ENCODE measurements around the gene IL17B.

Gene IL17B

GRCh38 chr5:149345147-149345891, 33.8 kb downstream of the IL17B start, which contains the start of gene GRPEL2:
TSS of gene GRPEL2 (plus strand) at chr5:149345499. CDS start at chr5:149345540, 41 bp downstream.
- TF ChIP-seq CTCF (conservative IDR thresholded peaks at IDR 0.05; ENCODE audit: low read depth, low read length), result no peak
- peaks cover 33% of the 10 kb centered on the region for H3K79me2 ChIP-seq (ENCODE audit: insufficient read depth, low read depth)
- no peak within 1 kb of the TSS for H3K4me3 ChIP-seq (IDR thresholded peaks at IDR 0.05; ENCODE audit: insufficient read depth, low read depth, low read length)
- peak within 1 kb of the TSS; percentile 89 for H2AFZ ChIP-seq (ENCODE audit: low read depth)
- H3K9ac ChIP-seq, result peak within 1 kb of the TSS; percentile 72
- peaks cover 25% of the 10 kb centered on the region for H3K4me1 ChIP-seq (ENCODE audit: low read depth, poor library complexity, severe bottlenecking)
- peak within 1 kb of the TSS; percentile 44 for H3K27ac ChIP-seq
- no peaks in the 10 kb centered on the region for H3K36me3 ChIP-seq (ENCODE audit: insufficient read depth)
- peak within 1 kb of the TSS; percentile 67 for H3K4me2 ChIP-seq
- H3K27me3 ChIP-seq (ENCODE audit: insufficient read depth, low read depth), result no peaks in the 10 kb centered on the region
- H4K20me1 ChIP-seq (ENCODE audit: insufficient read depth), result no peaks in the 10 kb centered on the region

DNA sequence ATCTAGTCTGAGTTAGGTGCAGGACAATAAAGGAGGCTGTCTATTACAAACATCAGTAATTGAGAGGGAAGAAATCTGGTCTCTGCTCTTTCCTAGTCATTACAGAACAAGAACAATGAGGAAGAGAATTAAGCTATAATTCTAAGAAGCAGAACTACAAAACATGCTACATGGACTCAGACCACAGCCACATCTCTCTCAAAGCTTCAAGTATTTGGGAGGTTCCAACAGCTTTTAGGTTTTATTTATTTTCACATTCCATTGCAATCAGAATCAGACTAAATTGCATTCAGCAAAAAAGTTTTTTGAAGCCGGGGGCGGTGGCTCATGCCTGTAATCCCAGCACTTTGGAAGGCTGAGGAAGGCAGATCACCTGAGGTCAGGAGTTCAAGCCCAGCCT, 34.9 kb downstream of the IL17B start:
- no peak for TF ChIP-seq CTCF (conservative IDR thresholded peaks at IDR 0.05; ENCODE audit: low read depth, low read length)
- no peaks in the 10 kb centered on the region for H3K36me3 ChIP-seq (ENCODE audit: insufficient read depth)
- no peak overlapping the region for H3K9ac ChIP-seq
- H3K79me2 ChIP-seq (ENCODE audit: insufficient read depth, low read depth), result peaks cover 33% of the 10 kb centered on the region
- no peaks in the 10 kb centered on the region for H3K27me3 ChIP-seq (ENCODE audit: insufficient read depth, low read depth)
- H2AFZ ChIP-seq (ENCODE audit: low read depth), result peak overlapping the region; percentile 89; the same call in 1 of the 2 replicates
- no peak overlapping the region for H3K27ac ChIP-seq
- H3K4me1 ChIP-seq (ENCODE audit: low read depth, poor library complexity, severe bottlenecking), result peaks cover 24% of the 10 kb centered on the region
- H4K20me1 ChIP-seq (ENCODE audit: insufficient read depth), result no peaks in the 10 kb centered on the region
- no peak overlapping the region for H3K4me3 ChIP-seq (IDR thresholded peaks at IDR 0.05; ENCODE audit: insufficient read depth, low read depth, low read length)
- H3K4me2 ChIP-seq, result peak overlapping the region; percentile 6; the same call in 1 of the 2 replicates

DNA sequence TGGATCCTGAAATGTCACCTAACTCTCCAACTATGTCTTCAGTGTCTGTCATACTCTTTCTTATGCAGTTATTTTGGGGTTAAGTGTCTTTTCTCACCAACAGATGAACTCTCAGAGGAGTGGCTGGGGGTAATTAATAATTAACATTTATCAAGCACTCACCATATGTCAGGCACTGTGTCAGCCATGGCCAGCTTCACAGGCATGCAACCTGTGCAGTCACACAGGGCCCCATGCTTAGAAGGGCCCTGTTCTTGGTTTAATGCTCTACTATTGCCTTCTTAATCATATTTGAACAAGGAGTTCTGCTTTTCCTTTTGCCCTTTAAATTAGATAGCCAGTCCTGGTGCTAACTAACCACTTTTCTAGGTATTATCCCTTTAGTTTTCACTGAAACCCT, 37.2 kb downstream of the IL17B start:
- H3K9ac ChIP-seq, result no peak overlapping the region
- peaks cover under 1% of the 10 kb centered on the region for H3K4me1 ChIP-seq (ENCODE audit: low read depth, poor library complexity, severe bottlenecking)
- no peaks in the 10 kb centered on the region for H3K36me3 ChIP-seq (ENCODE audit: insufficient read depth)
- H3K27me3 ChIP-seq (ENCODE audit: insufficient read depth, low read depth), result no peaks in the 10 kb centered on the region
- no peak for TF ChIP-seq CTCF (conservative IDR thresholded peaks at IDR 0.05; ENCODE audit: low read depth, low read length)
- no peak overlapping the region for H3K27ac ChIP-seq
- no peaks in the 10 kb centered on the region for H4K20me1 ChIP-seq (ENCODE audit: insufficient read depth)
- no peak overlapping the region for H3K4me3 ChIP-seq (IDR thresholded peaks at IDR 0.05; ENCODE audit: insufficient read depth, low read depth, low read length)
- no peak overlapping the region for H3K4me2 ChIP-seq
- H2AFZ ChIP-seq (ENCODE audit: low read depth), result no peak overlapping the region
- H3K79me2 ChIP-seq (ENCODE audit: insufficient read depth, low read depth), result peaks cover 12% of the 10 kb centered on the region

GRCh38 chr5:149340920-149341319, 38.2 kb downstream of the IL17B start:
- Histone ChIP-seq H3K36me3 (ENCODE audit: insufficient read depth) (no peaks in the 10 kb centered on the region), H4K20me1 (ENCODE audit: insufficient read depth) (no peaks in the 10 kb centered on the region), H3K79me2 (ENCODE audit: insufficient read depth, low read depth) (peaks cover 4% of the 10 kb centered on the region; the same call in 1 of the 2 replicates), H3K4me2 (no peak overlapping the region), H3K27ac (no peak overlapping the region), H3K9ac (no peak overlapping the region), H2AFZ (ENCODE audit: low read depth) (no peak overlapping the region), H3K4me1 (ENCODE audit: low read depth, poor library complexity, severe bottlenecking) (no peaks in the 10 kb centered on the region), H3K4me3 (IDR thresholded peaks at IDR 0.05; ENCODE audit: insufficient read depth, low read depth, low read length) (no peak overlapping the region), H3K27me3 (ENCODE audit: insufficient read depth, low read depth) (no peaks in the 10 kb centered on the region)
- TF ChIP-seq CTCF (conservative IDR thresholded peaks at IDR 0.05; ENCODE audit: low read depth, low read length), result no peak
